ENCODE measurements around the gene GRK4. TPM values are rescaled to one million over a fixed set of nuclear protein-coding genes. Genes with fewer than 3 reads are reported as not detected.
A peak's percentile ranks its signal among the peaks of the same experiment; 100 is the strongest.

The GRK4 gene
- total and polyA plus RNA-seq, 2 donors (not counting 1 experiment from before 2014, with no cell fraction given) = 0.73 to 2.3 TPM

DNA sequence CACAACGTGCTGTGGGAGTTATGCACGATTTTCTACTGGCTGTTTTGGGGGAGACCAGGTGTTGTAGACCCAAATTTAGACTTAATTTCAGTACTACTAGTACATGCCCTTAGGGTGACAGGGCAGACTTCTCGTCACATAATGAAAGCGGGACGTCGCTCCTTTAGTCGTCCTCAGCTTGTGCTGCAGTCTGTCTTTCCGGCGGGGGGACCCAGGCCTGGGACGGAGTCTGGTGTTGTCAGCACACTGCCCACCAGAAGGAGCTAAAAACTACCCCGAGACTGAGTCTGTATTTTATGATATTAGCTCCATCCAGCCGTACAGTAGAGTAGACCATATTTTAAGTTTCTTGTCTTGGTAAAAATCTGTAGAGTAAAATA lies 35.7 kb upstream of the GRK4 start:
- H3K27me3 ChIP-seq (replicated peaks in 1 of 4; ENCODE audit: control extremely low read depth in 1 of 4, control insufficient read depth in 3 of 4, insufficient read depth in 4 of 4, low read length in 3 of 4) = no peaks in the 10 kb centered on the region
- Mint-ChIP-seq H3K4me1 (peaks cover 33% of the 10 kb centered on the region), H3K9me3 (ENCODE audit: insufficient read depth) (no peaks in the 10 kb centered on the region), H3K27me3 (no peaks in the 10 kb centered on the region), H3K4me3 (no peak overlapping the region), H3K27ac (no peak overlapping the region)
- H3K4me3 ChIP-seq (ENCODE audit: control extremely low read depth in 1 of 5, extremely low read depth in 1 of 5, insufficient read depth in 1 of 5, low read depth in 2 of 5, low read length in 4 of 5) = no peak overlapping the region
- no peak overlapping the region for H3K27ac ChIP-seq (ENCODE audit: low read length in 2 of 2)
- H3K4me1 ChIP-seq (ENCODE audit: control insufficient read depth in 2 of 2, insufficient read depth in 2 of 2, low read length in 2 of 2) = peaks cover 24 to 37% of the 10 kb centered on the region in 2 donors
- H3K9ac ChIP-seq (ENCODE audit: low read length) = no peak overlapping the region
- ChIA-PET POLR2A (no interaction called here), CTCF (no interaction called here)
- 95% methylated on average over 10 of the region's 12 CpGs for WGBS (ENCODE audit: insufficient coverage)
- no peak overlapping the region for H3K4me2 ChIP-seq (replicated peaks; ENCODE audit: low read depth, low read length, poor library complexity, severe bottlenecking)
- H3K79me2 ChIP-seq (ENCODE audit: control insufficient read depth, insufficient read depth, low read length) = peaks cover 41% of the 10 kb centered on the region
- no peak for DNase-seq
- peaks cover 0 to 84% of the 10 kb centered on the region in 2 experiments for H3K36me3 ChIP-seq (replicated peaks in 1 of 2; ENCODE audit: control extremely low read depth in 1 of 2, control insufficient read depth in 1 of 2, extremely low read depth in 1 of 2, insufficient read depth in 2 of 2, low read length in 1 of 2)
- H3K9me3 ChIP-seq (ENCODE audit: control extremely low read depth in 1 of 3, control insufficient read depth in 2 of 3, insufficient read depth in 1 of 3, low read length in 2 of 3) = no peaks in the 10 kb centered on the region
- TF ChIP-seq, protein P1, sequence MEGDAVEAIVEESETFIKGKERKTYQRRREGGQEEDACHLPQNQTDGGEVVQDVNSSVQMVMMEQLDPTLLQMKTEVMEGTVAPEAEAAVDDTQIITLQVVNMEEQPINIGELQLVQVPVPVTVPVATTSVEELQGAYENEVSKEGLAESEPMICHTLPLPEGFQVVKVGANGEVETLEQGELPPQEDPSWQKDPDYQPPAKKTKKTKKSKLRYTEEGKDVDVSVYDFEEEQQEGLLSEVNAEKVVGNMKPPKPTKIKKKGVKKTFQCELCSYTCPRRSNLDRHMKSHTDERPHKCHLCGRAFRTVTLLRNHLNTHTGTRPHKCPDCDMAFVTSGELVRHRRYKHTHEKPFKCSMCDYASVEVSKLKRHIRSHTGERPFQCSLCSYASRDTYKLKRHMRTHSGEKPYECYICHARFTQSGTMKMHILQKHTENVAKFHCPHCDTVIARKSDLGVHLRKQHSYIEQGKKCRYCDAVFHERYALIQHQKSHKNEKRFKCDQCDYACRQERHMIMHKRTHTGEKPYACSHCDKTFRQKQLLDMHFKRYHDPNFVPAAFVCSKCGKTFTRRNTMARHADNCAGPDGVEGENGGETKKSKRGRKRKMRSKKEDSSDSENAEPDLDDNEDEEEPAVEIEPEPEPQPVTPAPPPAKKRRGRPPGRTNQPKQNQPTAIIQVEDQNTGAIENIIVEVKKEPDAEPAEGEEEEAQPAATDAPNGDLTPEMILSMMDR (IDR thresholded peaks at IDR 0.05) = no peak
- no peak for TF ChIP-seq EZH2 (IDR thresholded peaks at IDR 0.05; ENCODE audit: borderline replicate concordance, insufficient read depth, low read depth, low read length, poor library complexity, severe bottlenecking)
- ATAC-seq (ENCODE audit: low read depth) = no peak
- peaks cover 94% of the 10 kb centered on the region for H4K20me1 ChIP-seq (ENCODE audit: control insufficient read depth, insufficient read depth, low read length, poor library complexity, severe bottlenecking)
- no peak overlapping the region for H2AFZ ChIP-seq (ENCODE audit: insufficient read depth, low read depth, low read length, poor library complexity, severe bottlenecking)
- intact Hi-C loops (cut with micrococcal nuclease) = no loop called here

- intact Hi-C loops (cut with micrococcal nuclease) = no loop called here
- H3K4me3 Mint-ChIP-seq = no peak overlapping the region
These were observed 34.9 kb upstream of the GRK4 start for GRCh38 chr4:2928242-2929176.

More at GRCh38 chr4:2928242-2929176, 34.9 kb upstream of the GRK4 start:
- Histone ChIP-seq H3K79me2 (ENCODE audit: control insufficient read depth, insufficient read depth, low read length) (peaks cover 34% of the 10 kb centered on the region), H3K4me1 (ENCODE audit: control insufficient read depth in 2 of 2, insufficient read depth in 2 of 2, low read length in 2 of 2) (peaks cover 26 to 37% of the 10 kb centered on the region in 2 donors), H3K9ac (ENCODE audit: low read length) (no peak overlapping the region), H3K9me3 (ENCODE audit: control extremely low read depth in 1 of 3, control insufficient read depth in 2 of 3, insufficient read depth in 1 of 3, low read length in 2 of 3) (no peaks in the 10 kb centered on the region), H3K27ac (ENCODE audit: low read length in 2 of 2) (peak overlapping the region in 1 of 2 donors; percentile 38), H3K4me2 (replicated peaks; ENCODE audit: low read depth, low read length, poor library complexity, severe bottlenecking) (no peak overlapping the region), H3K27me3 (replicated peaks in 1 of 4; ENCODE audit: control extremely low read depth in 1 of 4, control insufficient read depth in 3 of 4, insufficient read depth in 4 of 4, low read length in 3 of 4) (no peaks in the 10 kb centered on the region), H3K4me3 (ENCODE audit: control extremely low read depth in 1 of 5, extremely low read depth in 1 of 5, insufficient read depth in 1 of 5, low read depth in 2 of 5, low read length in 4 of 5) (no peak overlapping the region), H3K36me3 (replicated peaks in 1 of 2; ENCODE audit: control extremely low read depth in 1 of 2, control insufficient read depth in 1 of 2, extremely low read depth in 1 of 2, insufficient read depth in 2 of 2, low read length in 1 of 2) (peaks cover 0 to 78% of the 10 kb centered on the region in 2 experiments), H4K20me1 (ENCODE audit: control insufficient read depth, insufficient read depth, low read length, poor library complexity, severe bottlenecking) (peaks cover 90% of the 10 kb centered on the region), H2AFZ (ENCODE audit: insufficient read depth, low read depth, low read length, poor library complexity, severe bottlenecking) (no peak overlapping the region)
- no peak for ATAC-seq (ENCODE audit: low read depth)
- 93% methylated on average over 30 of the region's 32 CpGs for WGBS (ENCODE audit: insufficient coverage)
- DNase-seq = no peak
- ChIA-PET POLR2A (no interaction called here), CTCF (no interaction called here)
- TF ChIP-seq, protein P1 (IDR thresholded peaks at IDR 0.05) = no peak
- no peak for TF ChIP-seq EZH2 (IDR thresholded peaks at IDR 0.05; ENCODE audit: borderline replicate concordance, insufficient read depth, low read depth, low read length, poor library complexity, severe bottlenecking)
- H3K9me3 Mint-ChIP-seq (ENCODE audit: insufficient read depth) = no peaks in the 10 kb centered on the region
- H3K27ac Mint-ChIP-seq = peak overlapping the region; percentile 75
- peaks cover 33% of the 10 kb centered on the region for H3K4me1 Mint-ChIP-seq
- no peaks in the 10 kb centered on the region for H3K27me3 Mint-ChIP-seq
